ENCODE data around the gene IFIT1B. TPM values are rescaled to one million over a fixed set of nuclear protein-coding genes. Genes with fewer than 3 reads are reported as not detected.

IFIT1B gene
- total and polyA plus RNA-seq, 2 experiments from 2014 or later: not detected

DNA sequence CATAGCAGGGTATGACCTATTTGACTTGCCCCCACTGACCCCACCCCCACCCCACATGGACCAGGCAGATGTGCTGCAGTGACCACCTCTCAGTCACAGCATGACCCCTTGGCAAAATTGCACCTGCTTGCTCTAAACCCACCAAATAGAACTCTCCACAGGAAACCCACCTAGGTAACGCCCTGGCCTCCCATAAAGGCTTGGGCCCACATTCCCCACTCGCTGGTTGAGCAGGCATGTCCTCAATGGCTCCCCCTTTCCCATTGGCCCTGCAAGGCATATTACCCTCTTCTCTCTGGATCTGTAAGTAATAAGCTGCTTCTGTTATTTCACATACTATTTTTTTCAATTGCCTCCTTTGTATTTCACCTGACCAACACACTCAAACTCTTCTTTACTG lies 17.3 kb downstream of the IFIT1B start:
- no peak overlapping the region for H3K4me3 ChIP-seq
- no peaks in the 10 kb centered on the region for H3K27me3 ChIP-seq
- peaks cover 6% of the 10 kb centered on the region for H3K4me1 ChIP-seq (ENCODE audit: insufficient read depth)
- TF ChIP-seq EZH2 (IDR thresholded peaks at IDR 0.05; ENCODE audit: borderline replicate concordance) (no peak), EZH2phosphoT487 (IDR thresholded peaks at IDR 0.05; ENCODE audit: low read depth, severe bottlenecking, unreplicated experiment) (no peak)
- TF ChIP-seq, protein P1, sequence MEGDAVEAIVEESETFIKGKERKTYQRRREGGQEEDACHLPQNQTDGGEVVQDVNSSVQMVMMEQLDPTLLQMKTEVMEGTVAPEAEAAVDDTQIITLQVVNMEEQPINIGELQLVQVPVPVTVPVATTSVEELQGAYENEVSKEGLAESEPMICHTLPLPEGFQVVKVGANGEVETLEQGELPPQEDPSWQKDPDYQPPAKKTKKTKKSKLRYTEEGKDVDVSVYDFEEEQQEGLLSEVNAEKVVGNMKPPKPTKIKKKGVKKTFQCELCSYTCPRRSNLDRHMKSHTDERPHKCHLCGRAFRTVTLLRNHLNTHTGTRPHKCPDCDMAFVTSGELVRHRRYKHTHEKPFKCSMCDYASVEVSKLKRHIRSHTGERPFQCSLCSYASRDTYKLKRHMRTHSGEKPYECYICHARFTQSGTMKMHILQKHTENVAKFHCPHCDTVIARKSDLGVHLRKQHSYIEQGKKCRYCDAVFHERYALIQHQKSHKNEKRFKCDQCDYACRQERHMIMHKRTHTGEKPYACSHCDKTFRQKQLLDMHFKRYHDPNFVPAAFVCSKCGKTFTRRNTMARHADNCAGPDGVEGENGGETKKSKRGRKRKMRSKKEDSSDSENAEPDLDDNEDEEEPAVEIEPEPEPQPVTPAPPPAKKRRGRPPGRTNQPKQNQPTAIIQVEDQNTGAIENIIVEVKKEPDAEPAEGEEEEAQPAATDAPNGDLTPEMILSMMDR (IDR thresholded peaks at IDR 0.05; ENCODE audit: poor library complexity): no peak
- WGBS (ENCODE audit: low lambda C conversion rate, missing lambda C conversion rate): 93% methylated on average over 2 of the region's 2 CpGs
- no peaks in the 10 kb centered on the region for H3K9me3 ChIP-seq (ENCODE audit: low read depth)
- H3K27ac ChIP-seq: no peak overlapping the region
- peaks cover 5% of the 10 kb centered on the region for H3K79me2 ChIP-seq
- H3K36me3 ChIP-seq (replicated peaks; ENCODE audit: insufficient read depth, low read depth): no peaks in the 10 kb centered on the region
- H2AFZ ChIP-seq: no peak overlapping the region
- no peaks in the 10 kb centered on the region for H4K20me1 ChIP-seq (ENCODE audit: insufficient read depth, poor library complexity, severe bottlenecking)
- no peak for DNase-seq (ENCODE audit: low spot score)
- H3K9me2 ChIP-seq (replicated peaks; ENCODE audit: insufficient read depth): no peaks in the 10 kb centered on the region
- no peak overlapping the region for H3K4me2 ChIP-seq

DNA sequence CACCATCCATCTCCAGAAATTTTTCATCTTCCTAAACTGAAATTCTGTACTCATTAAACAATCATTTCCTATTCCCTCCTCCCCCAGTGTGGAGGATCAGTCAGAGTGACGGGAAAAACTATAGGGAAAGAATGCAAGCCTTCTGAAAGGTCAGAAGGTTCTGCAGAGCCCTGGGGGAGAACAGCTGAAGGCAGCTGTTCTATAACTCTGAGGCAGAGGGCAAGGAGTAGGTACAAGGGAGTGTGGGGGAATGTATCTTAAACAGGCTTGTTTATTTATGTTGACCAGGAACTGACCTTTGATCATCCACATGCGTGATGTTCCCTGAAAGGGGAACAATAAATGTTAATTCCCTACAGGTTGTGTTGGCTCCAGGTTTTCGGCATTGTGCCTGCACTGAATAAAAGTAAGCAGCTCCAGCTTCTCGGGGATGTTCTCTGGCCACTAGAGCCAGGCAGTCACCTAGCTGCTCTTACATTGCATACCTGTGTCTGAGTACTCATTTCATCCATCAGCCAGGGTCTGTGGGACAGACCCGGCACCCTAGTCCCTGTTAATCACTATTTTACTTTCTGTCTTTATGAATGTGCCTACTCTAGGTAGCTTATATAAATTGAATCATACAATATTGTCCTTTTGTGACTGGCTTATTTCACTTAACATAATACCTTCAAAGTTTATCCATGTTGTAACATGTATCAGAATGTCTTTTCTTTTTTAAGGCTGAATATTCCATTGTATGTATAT lies 20.3 kb downstream of the IFIT1B start:
- H2AFZ ChIP-seq: no peak overlapping the region
- 74% methylated on average over 5 of the region's 5 CpGs for WGBS (ENCODE audit: low lambda C conversion rate, missing lambda C conversion rate)
- no peaks in the 10 kb centered on the region for H3K9me2 ChIP-seq (replicated peaks; ENCODE audit: insufficient read depth)
- H3K9me3 ChIP-seq (ENCODE audit: low read depth): no peaks in the 10 kb centered on the region
- no peak overlapping the region for H3K4me2 ChIP-seq
- H3K79me2 ChIP-seq: peaks cover 5% of the 10 kb centered on the region
- no peak for DNase-seq (ENCODE audit: low spot score)
- no peaks in the 10 kb centered on the region for H3K27me3 ChIP-seq
- no peak overlapping the region for H3K27ac ChIP-seq
- H3K4me1 ChIP-seq (ENCODE audit: insufficient read depth): peaks cover 5% of the 10 kb centered on the region
- no peak overlapping the region for H3K4me3 ChIP-seq
- H3K36me3 ChIP-seq (replicated peaks; ENCODE audit: insufficient read depth, low read depth): no peaks in the 10 kb centered on the region
- TF ChIP-seq, protein P1 (IDR thresholded peaks at IDR 0.05; ENCODE audit: poor library complexity): no peak
- no peak for TF ChIP-seq EZH2phosphoT487 (IDR thresholded peaks at IDR 0.05; ENCODE audit: low read depth, severe bottlenecking, unreplicated experiment)
- no peak for TF ChIP-seq EZH2 (IDR thresholded peaks at IDR 0.05; ENCODE audit: borderline replicate concordance)
- H4K20me1 ChIP-seq (ENCODE audit: insufficient read depth, poor library complexity, severe bottlenecking): no peaks in the 10 kb centered on the region

DNA sequence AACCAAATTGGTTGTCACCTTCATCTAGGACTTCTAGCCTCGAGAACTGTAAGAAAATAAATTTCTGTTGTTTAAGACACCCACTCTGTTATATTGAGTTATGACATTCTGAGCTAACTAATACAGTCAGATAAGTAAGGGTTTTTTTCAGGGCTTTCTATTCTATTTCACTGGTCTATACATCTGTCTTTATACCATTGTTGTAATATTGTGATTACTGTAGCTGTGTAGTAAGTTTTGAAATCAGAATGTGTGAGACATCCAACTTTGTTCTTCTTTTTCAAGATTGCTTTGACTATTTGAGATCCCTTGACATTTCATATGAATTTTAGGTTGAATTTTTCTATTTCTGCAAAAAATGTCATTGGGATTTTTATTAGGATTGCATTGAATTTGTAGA lies 22.1 kb downstream of the IFIT1B start:
- no peaks in the 10 kb centered on the region for H3K9me3 ChIP-seq (ENCODE audit: low read depth)
- no peaks in the 10 kb centered on the region for H4K20me1 ChIP-seq (ENCODE audit: insufficient read depth, poor library complexity, severe bottlenecking)
- H3K27ac ChIP-seq: no peak overlapping the region
- WGBS (ENCODE audit: low lambda C conversion rate, missing lambda C conversion rate): 96% methylated on average over 1 of the region's 1 CpG
- H3K4me1 ChIP-seq (ENCODE audit: insufficient read depth): no peaks in the 10 kb centered on the region
- H3K4me3 ChIP-seq: no peak overlapping the region
- no peaks in the 10 kb centered on the region for H3K27me3 ChIP-seq
- H3K9me2 ChIP-seq (replicated peaks; ENCODE audit: insufficient read depth): no peaks in the 10 kb centered on the region
- no peak for DNase-seq (ENCODE audit: low spot score)
- H3K4me2 ChIP-seq: no peak overlapping the region
- no peaks in the 10 kb centered on the region for H3K36me3 ChIP-seq (replicated peaks; ENCODE audit: insufficient read depth, low read depth)
- TF ChIP-seq, protein P1 (IDR thresholded peaks at IDR 0.05; ENCODE audit: poor library complexity): no peak
- TF ChIP-seq EZH2 (IDR thresholded peaks at IDR 0.05; ENCODE audit: borderline replicate concordance) (no peak), EZH2phosphoT487 (IDR thresholded peaks at IDR 0.05; ENCODE audit: low read depth, severe bottlenecking, unreplicated experiment) (no peak)
- H3K79me2 ChIP-seq: no peaks in the 10 kb centered on the region
- no peak overlapping the region for H2AFZ ChIP-seq
